Astrocyte (in vitro differentiated cells and primary cell): ENCODE measurements around the gene EML6.

ENCODE experiments used
- CTCF ChIP-seq: IDR thresholded peaks from 2 replicates; pipeline ENCODE4 v1.5.1; 2011; ENCODE audit warnings: low read depth, mild to moderate bottlenecking, inconsistent platforms, low read length, moderate library complexity; ENCODE audit not compliant: insufficient read depth
- EZH2 ChIP-seq: IDR thresholded peaks from 2 replicates; pipeline ENCODE4 v1.6.1; 2012; ENCODE audit warnings: mild to moderate bottlenecking, low read length, inconsistent platforms; ENCODE audit not compliant: insufficient read depth

- no peak for TF ChIP-seq CTCF
- TF ChIP-seq EZH2, result no peak
Observed at GRCh38 chr2:54995553-54995952, 272.1 kb downstream of the EML6 start.
